HCT116 (cell line): ENCODE data around the gene ZNF148. TPM values are rescaled to one million over a fixed set of nuclear protein-coding genes. Genes with fewer than 3 reads are reported as not detected.
A peak's percentile ranks its signal among the peaks of the same experiment; 100 is the strongest.

ENCODE experiments used
- ATAC-seq: fragments of 200-7000 bp; cut with Tn5 transposase; 2 replicates; pipeline ENCODE4 v1.9.1; 2020; ENCODE audit warnings: mild to moderate bottlenecking, moderate library complexity
- BruUV-seq: library from RNA; stranded (reverse); fragments of 400-500 nt; replicated peaks from 2 replicates; lab custom pipeline; 2021; lab: Mats Ljungman, UMichigan
- CTCF ChIA-PET: fragments of 300-600 bp; sonication (Branson Sonifier 250); formaldehyde crosslinking; loops from one replicate; lab custom pipeline; 2021; ENCODE audit warnings: antibody characterized with exemption; lab: Charles Lee
- POLR2A ChIA-PET: fragments of 300-600, 350-600 bp; sonication (Branson Sonifier 250); formaldehyde crosslinking; loops from one replicate; lab custom pipeline; 2021; ENCODE audit warnings: antibody characterized with exemption; lab: Charles Lee
- RAD21 ChIA-PET, 2 experiments: fragments of 300-600 bp; sonication (Branson Sonifier 250); formaldehyde crosslinking; loops; one replicate each; lab custom pipeline; 2023; ENCODE audit warnings: low total read pairs in 2 of 2; ENCODE audit not compliant: uncharacterized antibody in 2 of 2, unreplicated experiment in 2 of 2, low non-redundant PET in 1 of 2; lab: Charles Lee
- DNase-seq: peaks from one replicate; pipeline ENCODE4 v3.0.0-alpha.2; 2010; ENCODE audit warnings: low read depth, low spot score
- H2AFZ ChIP-seq: fragments of 200-600 bp; shearing (Covaris generic), sonication (generic); 2 replicates; pipeline ENCODE4 v1.6.1; 2017; ENCODE audit warnings: low read depth, mixed run types, mixed read lengths, antibody characterized with exemption, low read length; ENCODE audit not compliant: poor library complexity, severe bottlenecking
- H3K27ac ChIP-seq: 2 replicates; pipeline ENCODE4 v1.5.1; 2012; ENCODE audit warnings: low read depth, low read length
- H3K27me3 ChIP-seq: fragments of 200-600 bp; sonication (generic); 2 replicates; pipeline ENCODE4 v1.6.1; 2016; ENCODE audit warnings: mixed run types, low read length, mixed read lengths; ENCODE audit not compliant: insufficient read depth
- H3K36me3 ChIP-seq, 2 experiments: fragments of 200-500 bp in 1 of 2; fragments of 200-600 bp in 1 of 2; sonication (Bioruptor generic) in 1 of 2; sonication (generic) in 1 of 2; 2 replicates each; pipeline versions ENCODE4 v1.5.1 to v1.6.1; 2014 to 2016; ENCODE audit warnings: low read length in 2 of 2, inconsistent platforms in 1 of 2, mixed read lengths in 1 of 2, mixed run types in 1 of 2; ENCODE audit not compliant: insufficient read depth in 2 of 2, control insufficient read depth in 1 of 2
- H3K4me1 ChIP-seq, 2 experiments: fragments of 200-600 bp in 1 of 2; sonication (generic) in 1 of 2; 2 replicates each; pipeline versions ENCODE4 v1.5.1 to v1.6.1; 2012 to 2017; ENCODE audit warnings: low read length in 2 of 2, inconsistent platforms in 1 of 2, mild to moderate bottlenecking in 1 of 2, mixed read lengths in 1 of 2, mixed run types in 1 of 2, moderate library complexity in 1 of 2; ENCODE audit not compliant: insufficient read depth in 2 of 2, control insufficient read depth in 1 of 2
- H3K4me2 ChIP-seq: fragments of 200-600 bp; sonication (generic); 2 replicates; pipeline ENCODE4 v1.6.1; 2017; ENCODE audit warnings: mixed run types, low read length, mixed read lengths
- H3K4me3 ChIP-seq, 2 experiments: fragments of 200-600 bp in 1 of 2; sonication (generic) in 1 of 2; replicated peaks in 1 of 2; 2 replicates each; pipeline ENCODE4 v1.5.1; 2011 to 2016; ENCODE audit warnings: low read length in 2 of 2, control low read depth in 1 of 2, low read depth in 1 of 2, mild to moderate bottlenecking in 1 of 2, mixed read lengths in 1 of 2, mixed run types in 1 of 2
- H3K79me2 ChIP-seq: fragments of 200-600 bp; sonication (generic); 2 replicates; pipeline ENCODE4 v1.6.1; 2017; ENCODE audit warnings: mild to moderate bottlenecking, mixed run types, low read length, moderate library complexity, mixed read lengths; ENCODE audit not compliant: insufficient read depth
- H3K9ac ChIP-seq: fragments of 200-600 bp; sonication (generic); 2 replicates; pipeline ENCODE4 v1.6.1; 2016; ENCODE audit warnings: low read length, mixed read lengths
- H3K9me2 ChIP-seq: fragments of 200-600 bp; sonication (generic), shearing (Covaris generic); 2 replicates; pipeline ENCODE4 v1.6.1; 2017; ENCODE audit warnings: mixed run types, mild to moderate bottlenecking, moderate library complexity; ENCODE audit not compliant: insufficient read depth
- H3K9me3 ChIP-seq, 2 experiments: fragments of 200-500 bp in 1 of 2; fragments of 200-600 bp in 1 of 2; sonication (Bioruptor generic) in 1 of 2; sonication (generic) in 1 of 2; 2 replicates each; pipeline ENCODE4 v1.6.1; 2014 to 2017; ENCODE audit warnings: low read length in 2 of 2, mixed read lengths in 2 of 2, inconsistent platforms in 1 of 2, low read depth in 1 of 2, mild to moderate bottlenecking in 1 of 2, mixed run types in 1 of 2, moderate library complexity in 1 of 2; ENCODE audit not compliant: control insufficient read depth in 1 of 2, insufficient read depth in 1 of 2
- H4K20me1 ChIP-seq: fragments of 200-600 bp; sonication (generic), shearing (Covaris generic); 2 replicates; pipeline ENCODE4 v1.6.1; 2017; ENCODE audit warnings: mixed run types, mild to moderate bottlenecking, moderate library complexity; ENCODE audit not compliant: insufficient read depth
- ATF3 ChIP-seq: IDR thresholded peaks from 2 replicates; pipeline ENCODE4 v1.6.1; 2012
- EZH2 ChIP-seq: fragments of 200-600 bp; sonication (generic); IDR thresholded peaks from 2 replicates; pipeline ENCODE4 v1.6.1; 2017; ENCODE audit warnings: antibody characterized with exemption, mixed run types
- REST ChIP-seq: IDR thresholded peaks from 2 replicates; pipeline ENCODE4 v1.6.1; 2012; ENCODE audit warnings: low read depth
- SIN3A ChIP-seq: IDR thresholded peaks from 2 replicates; pipeline ENCODE4 v1.6.1; 2012; ENCODE audit warnings: low read depth
- SRF ChIP-seq: IDR thresholded peaks from 2 replicates; pipeline ENCODE4 v1.6.1; 2012; ENCODE audit warnings: low read depth
- ZBTB33 ChIP-seq: IDR thresholded peaks from 2 replicates; pipeline ENCODE4 v1.6.1; 2011; ENCODE audit warnings: mild to moderate bottlenecking, low read length, moderate library complexity; ENCODE audit not compliant: insufficient replicate concordance; ENCODE audit errors: extremely low read depth
- ZFX ChIP-seq: fragments of 450-650 bp; IDR thresholded peaks from 2 replicates; pipeline ENCODE4 v1.6.1; 2017
- intact Hi-C: fragments of 100-400 bp; cut with micrococcal nuclease; formaldehyde crosslinking; loops from 2 replicates; pipeline ENCODE4 v1.10.0; 2022
- total RNA-seq: library from RNA; stranded (reverse); gene quantifications from one replicate; pipeline ENCODE4 v1.2.1, GENCODE V29; 2021; ENCODE audit not compliant: unreplicated experiment

ZNF148 gene
- total RNA-seq, 1 experiment from 2014 or later: 35.0 TPM

DNA sequence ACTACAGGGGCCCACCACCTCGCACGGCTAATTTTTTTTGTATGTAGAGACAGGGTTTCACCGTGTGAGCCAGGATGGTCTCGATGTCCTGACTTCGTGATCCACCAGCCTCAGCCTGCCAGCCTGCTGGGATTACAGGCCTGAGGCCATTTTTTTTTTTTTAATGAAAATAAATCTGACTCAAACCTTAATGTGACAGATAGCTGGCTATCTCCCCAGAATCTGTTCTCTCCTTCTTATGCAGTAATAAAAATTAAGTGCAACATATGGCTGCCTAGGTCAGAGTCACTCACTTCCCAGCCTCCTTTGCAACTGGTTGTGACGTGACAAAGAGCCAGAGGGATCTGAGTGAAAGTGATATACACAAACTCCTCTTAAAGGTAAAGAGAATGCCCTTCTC lies 53.0 kb downstream of the ZNF148 start:
- Histone ChIP-seq H3K79me2 (peaks cover 4% of the 10 kb centered on the region; the same call in 1 of the 2 replicates), H3K36me3 (no peaks in the 10 kb centered on the region; a peak in 1 of 4 replicates), H3K9me3 (no peaks in the 10 kb centered on the region; a peak in 1 of 4 replicates), H4K20me1 (no peaks in the 10 kb centered on the region), H3K4me1 (peaks cover 0 to 11% of the 10 kb centered on the region in 2 experiments; a peak in 1 of 4 replicates), H3K4me2 (no peak overlapping the region), H2AFZ (no peak overlapping the region), H3K4me3 (no peak overlapping the region), H3K27me3 (no peaks in the 10 kb centered on the region), H3K9me2 (no peaks in the 10 kb centered on the region), H3K9ac (no peak overlapping the region), H3K27ac (no peak overlapping the region)
- intact Hi-C loops: no loop called here
- TF ChIP-seq EZH2: no peak
- TF ChIP-seq SIN3A: no peak
- no peak for TF ChIP-seq REST
- no peak for TF ChIP-seq ZFX
- TF ChIP-seq ATF3: no peak
- TF ChIP-seq ZBTB33: no peak
- TF ChIP-seq SRF: no peak
- CTCF ChIA-PET: no interaction called here
- BruUV-seq: TSS peak; percentile 7
- POLR2A ChIA-PET: no interaction called here
- ATAC-seq (no peak), DNase-seq (no peak)
- RAD21 ChIA-PET: no interaction called here
